GM19351 (cell line): ENCODE measurements around the gene TIMP3.
"Not testable (repeated sequence)": the region's sequence is repeated elsewhere in the genome, so short reads cannot be mapped to it uniquely, and the experiment has no call there.

Experiments used
- ATAC-seq: cut with Tn5 transposase; IDR thresholded peaks from one replicate; pipeline ENCODE4 v1.9.1; 2021; ENCODE audit warnings: mild to moderate bottlenecking, moderate library complexity; ENCODE audit not compliant: unreplicated experiment

The TIMP3 gene

DNA sequence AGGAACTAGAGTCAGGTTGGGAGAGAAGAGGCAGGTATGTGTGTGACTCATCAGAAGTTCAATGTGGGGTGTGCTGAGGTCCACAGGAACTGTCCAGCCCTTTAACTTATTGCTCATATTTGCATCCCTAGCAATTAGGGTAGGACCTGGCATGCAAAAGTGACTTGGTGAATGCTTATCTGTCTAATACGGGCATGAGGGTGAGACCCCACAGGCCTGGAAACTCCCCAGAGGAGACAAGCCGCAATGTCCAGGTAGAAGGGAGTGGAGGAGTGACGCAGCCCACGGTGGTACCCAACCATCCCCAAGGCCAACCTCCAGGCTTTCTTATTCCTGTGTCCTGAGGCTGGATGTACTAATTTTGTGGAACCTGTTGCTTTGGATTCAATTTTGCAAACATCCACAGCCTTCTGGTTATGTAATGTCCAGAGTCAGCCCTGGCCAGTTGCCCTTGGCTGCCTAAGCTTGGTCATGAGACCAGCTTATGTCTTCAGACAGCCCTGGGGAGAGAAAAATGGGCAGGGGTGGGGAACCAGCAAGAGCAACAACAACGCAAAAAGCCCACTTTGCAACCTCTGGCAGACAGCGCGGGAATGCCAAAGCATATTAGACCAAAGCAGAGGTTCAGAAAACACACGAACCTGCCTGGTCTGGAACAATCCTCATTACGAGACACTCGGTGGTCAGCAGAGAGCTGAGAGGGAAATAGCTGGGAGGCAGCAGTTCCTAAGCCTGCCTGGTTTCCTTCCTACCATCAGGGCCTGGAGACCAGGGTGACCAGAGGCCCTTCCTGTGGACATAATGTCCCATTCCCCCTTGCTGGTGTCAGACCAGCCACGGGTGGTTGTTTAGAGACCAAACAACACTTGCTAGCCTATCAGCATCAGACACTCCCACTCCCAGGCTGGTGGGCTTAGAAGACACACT, 49.3 kb downstream of the TIMP3 start:
- no peak for ATAC-seq

- no peak for ATAC-seq
Observed at GRCh38 chr22:32852395-32853251, 51.1 kb downstream of the TIMP3 start.

DNA sequence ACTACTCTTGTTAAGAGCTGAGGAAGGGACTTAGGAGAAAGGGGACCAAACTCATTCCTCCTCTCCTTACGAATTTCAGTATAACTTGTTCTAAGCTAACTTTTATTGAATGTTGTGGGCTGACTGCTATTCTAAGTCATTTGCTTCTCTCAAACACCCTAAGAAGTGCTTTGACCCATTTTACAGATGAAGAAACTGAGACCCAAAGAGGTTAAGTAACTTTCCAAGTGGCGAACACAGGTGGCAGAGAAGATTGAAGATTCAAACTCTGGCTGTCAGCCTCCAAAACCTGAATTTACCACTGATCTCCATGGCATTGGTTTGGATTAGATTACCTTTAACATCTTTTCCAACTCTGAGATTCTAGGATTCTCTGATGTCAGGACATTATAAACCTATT, 52.2 kb downstream of the TIMP3 start:
- ATAC-seq = no peak

DNA sequence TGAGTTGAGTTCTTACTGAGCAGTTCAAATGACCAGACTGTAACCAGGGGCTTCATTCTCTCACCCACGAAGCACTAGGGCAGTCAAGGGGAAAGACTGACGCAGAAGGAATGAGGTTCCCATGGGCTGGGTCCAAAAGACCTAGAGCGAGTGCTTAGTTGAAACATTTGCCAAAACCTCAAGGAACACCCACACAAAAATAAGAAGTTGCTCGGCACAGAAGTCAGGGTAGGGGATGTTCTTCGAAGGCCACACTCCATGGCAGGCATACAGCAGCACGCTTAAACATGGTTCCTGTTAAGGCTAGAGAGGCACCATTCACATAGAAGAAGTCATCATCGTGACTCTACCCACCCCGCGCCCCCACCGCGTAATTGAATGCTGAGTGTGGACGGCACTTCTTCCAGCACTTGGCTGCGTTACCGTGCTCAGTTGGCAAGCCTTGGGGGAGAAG, 52.9 kb downstream of the TIMP3 start:
- no peak for ATAC-seq

- ATAC-seq = no peak
Observed at GRCh38 chr22:32855045-32855756, 53.7 kb downstream of the TIMP3 start.

- ATAC-seq = no peak
Observed at GRCh38 chr22:32858121-32858703, 56.7 kb downstream of the TIMP3 start.

DNA sequence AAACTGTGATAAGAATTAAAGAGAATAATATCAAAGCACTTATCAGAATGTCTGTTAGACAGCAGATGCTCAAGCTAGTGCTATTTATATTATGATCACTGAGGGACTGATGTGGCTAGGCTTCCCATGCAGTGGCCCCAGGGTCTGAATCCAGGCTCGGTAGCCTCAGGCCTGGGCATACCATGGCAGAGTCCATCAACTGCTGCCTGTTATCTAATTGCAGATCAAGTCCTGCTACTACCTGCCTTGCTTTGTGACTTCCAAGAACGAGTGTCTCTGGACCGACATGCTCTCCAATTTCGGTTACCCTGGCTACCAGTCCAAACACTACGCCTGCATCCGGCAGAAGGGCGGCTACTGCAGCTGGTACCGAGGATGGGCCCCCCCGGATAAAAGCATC, 57.5 kb downstream of the TIMP3 start:
- no peak for ATAC-seq

GRCh38 chr22:32859743-32860142, 58.2 kb downstream of the TIMP3 start:
- ATAC-seq = no peak

GRCh38 chr22:32861330-32861729, 59.8 kb downstream of the TIMP3 start:
- ATAC-seq = no peak

DNA sequence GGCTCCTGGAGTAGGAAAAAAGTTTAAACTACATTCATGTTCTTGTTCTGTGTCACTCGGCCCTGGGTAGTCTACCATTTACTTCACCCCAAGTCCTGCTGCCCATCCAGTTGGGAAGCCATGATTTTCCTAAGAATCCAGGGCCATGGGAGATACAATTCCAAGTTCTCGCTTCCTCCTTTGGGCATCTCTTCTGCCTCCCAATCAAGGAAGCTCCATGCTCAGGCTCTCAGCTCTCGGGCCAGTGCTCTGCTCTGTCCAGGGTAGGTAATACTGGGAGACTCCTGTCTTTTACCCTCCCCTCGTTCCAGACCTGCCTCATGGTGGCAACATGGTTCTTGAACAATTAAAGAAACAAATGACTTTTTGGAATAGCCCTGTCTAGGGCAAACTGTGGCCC, 60.6 kb downstream of the TIMP3 start:
- ATAC-seq = no peak

GRCh38 chr22:32862936-32863661, 61.6 kb downstream of the TIMP3 start:
- ATAC-seq = no peak

GRCh38 chr22:32864041-32864440, 62.5 kb downstream of the TIMP3 start:
- no peak for ATAC-seq

GRCh38 chr22:32864596-32864995, 63.1 kb downstream of the TIMP3 start:
- ATAC-seq = no peak

- no peak for ATAC-seq
Observed at GRCh38 chr22:32866953-32867352, 65.4 kb downstream of the TIMP3 start.

DNA sequence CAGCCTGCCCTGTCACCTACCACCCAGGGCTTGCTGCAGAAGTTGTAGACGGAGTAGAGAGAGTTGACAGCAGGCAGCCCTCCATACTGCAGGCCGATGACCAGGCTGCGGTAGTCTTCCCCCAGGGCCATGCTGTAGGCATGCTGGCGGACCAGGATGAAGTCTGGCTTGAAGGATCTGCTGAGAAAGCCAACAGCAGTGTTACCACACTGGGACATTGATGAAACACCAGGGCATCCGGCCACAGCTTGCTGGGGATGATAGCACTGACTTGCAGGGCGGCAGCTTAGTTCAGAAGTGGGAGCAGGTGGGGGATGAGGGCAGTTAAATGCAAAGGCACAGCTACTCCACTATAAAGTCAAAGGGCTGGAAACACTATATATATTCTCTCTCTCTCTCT, 67.4 kb downstream of the TIMP3 start:
- no peak for ATAC-seq

- no peak for ATAC-seq
Observed at GRCh38 chr22:32870474-32870873, 69.0 kb downstream of the TIMP3 start.

DNA sequence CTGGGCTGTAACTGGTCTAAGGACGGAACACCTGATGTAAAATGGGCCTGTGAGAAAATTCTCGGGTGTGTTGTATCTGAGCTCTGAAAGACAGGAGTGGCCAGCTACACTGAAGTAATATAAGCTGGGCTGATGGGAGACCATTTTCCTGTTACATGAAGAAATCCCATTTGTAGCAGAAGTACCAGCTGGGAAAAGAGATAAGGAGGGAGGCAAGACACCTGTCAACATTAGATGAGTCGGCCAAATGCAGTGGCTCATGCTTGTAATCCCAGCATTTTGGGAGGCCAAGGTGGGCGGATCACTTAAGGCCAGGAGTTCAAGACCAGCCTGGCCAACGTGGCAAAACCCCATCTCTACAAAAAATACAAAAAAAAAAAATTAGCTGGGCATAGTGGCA, 72.1 kb downstream of the TIMP3 start:
- not testable (repeated sequence) for ATAC-seq

- ATAC-seq = no peak
Observed at GRCh38 chr22:32874385-32874784, 72.9 kb downstream of the TIMP3 start.

DNA sequence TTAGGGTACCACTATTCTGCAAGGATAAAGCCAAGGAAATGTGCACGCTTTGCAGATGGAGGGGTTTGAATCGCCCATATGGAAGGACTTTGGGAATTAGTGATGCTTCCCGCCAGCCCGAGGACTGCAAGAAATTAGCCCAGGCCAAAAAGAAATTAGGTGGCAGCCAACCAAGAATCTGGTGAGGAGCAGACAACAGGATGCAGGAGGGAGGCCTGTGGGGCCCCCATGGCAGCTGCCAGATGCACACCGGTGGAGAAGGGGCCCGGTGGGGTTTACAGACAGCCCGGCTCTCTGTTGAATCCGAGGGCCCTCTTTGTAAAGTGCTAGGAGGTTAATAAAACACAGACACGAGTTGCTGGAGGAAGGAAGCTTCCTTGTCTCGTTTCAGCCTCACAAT, 73.5 kb downstream of the TIMP3 start:
- no peak for ATAC-seq

GRCh38 chr22:32876516-32876915, 75.0 kb downstream of the TIMP3 start:
- ATAC-seq = no peak
